HG03039 (cell line): ENCODE results near the gene SF3A2.
"Not testable (repeated sequence)": the region's sequence is repeated elsewhere in the genome, so short reads cannot be mapped to it uniquely, and the experiment has no call there.

Experiments used
- ATAC-seq: cut with Tn5 transposase; IDR thresholded peaks from one replicate; pipeline ENCODE4 v1.9.1; 2021; ENCODE audit warnings: mild to moderate bottlenecking, moderate library complexity; ENCODE audit not compliant: unreplicated experiment

SF3A2 gene

GRCh38 chr19:2236314-2237050 lies at the start of gene SF3A2, which contains the start of gene PLEKHJ1:
TSS of gene SF3A2 (plus strand) at chr19:2236824. CDS start at chr19:2243419, 6,595 bp downstream.
TSS of gene PLEKHJ1 (minus strand) at chr19:2236329. CDS start at chr19:2236248, 81 bp downstream.
- peak; percentile 62 for ATAC-seq

DNA sequence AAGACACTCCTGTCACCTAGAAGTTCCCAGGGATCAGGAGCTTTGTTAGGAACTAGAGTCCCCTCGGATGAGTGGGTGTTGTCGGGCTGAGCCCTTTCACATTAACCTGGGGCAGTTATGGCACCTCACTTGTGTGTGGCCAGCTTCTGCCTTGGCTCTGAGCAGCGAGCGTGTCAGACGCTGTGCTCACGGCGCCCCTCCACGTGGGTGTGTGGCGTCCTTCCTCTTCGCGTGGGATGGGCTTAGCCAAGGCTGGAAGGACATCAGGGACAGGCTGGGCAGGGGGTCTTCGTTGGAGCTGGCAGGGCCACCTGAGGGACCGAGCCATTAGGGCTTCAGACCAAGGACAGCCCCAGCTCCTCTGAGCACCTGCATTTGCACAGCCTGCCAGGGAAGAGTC lies 49.5 kb upstream of the SF3A2 start:
- ATAC-seq: no peak

DNA sequence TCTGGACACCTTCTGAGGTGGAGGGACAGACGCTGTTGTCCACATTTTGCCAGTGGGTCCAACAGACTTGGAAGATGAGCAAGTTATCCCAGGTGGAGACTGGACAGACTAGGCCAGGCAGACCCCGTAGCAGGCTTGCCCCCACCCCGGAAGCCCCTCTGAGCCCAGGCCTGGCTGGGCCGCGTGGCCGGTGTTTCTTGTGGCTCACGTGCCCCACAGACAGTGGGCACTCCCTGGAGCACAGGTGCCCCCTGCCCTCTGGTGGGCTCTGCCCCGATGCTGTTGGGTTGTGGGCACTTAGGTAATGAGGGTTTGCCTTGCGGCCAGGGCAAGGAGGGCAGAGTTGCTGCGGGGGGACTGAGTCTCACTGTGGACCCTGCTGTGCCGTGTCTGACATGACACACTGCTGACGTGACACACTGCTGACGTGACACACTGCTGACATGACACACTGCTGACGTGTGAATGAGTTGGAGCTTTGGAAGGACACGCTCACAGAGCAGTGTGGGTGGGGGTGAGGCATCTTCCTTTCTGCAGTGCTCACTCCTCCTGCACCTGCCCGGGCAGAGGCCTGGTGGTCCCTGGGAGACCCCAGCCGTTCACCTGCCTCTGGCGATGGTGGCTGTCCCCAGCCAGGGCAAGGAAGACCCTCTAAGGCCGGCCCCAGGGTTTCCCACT lies 47.8 kb upstream of the SF3A2 start:
- ATAC-seq: no peak

GRCh38 chr19:2189880-2190279 lies 46.7 kb upstream of the SF3A2 start:
- ATAC-seq: no peak

DNA sequence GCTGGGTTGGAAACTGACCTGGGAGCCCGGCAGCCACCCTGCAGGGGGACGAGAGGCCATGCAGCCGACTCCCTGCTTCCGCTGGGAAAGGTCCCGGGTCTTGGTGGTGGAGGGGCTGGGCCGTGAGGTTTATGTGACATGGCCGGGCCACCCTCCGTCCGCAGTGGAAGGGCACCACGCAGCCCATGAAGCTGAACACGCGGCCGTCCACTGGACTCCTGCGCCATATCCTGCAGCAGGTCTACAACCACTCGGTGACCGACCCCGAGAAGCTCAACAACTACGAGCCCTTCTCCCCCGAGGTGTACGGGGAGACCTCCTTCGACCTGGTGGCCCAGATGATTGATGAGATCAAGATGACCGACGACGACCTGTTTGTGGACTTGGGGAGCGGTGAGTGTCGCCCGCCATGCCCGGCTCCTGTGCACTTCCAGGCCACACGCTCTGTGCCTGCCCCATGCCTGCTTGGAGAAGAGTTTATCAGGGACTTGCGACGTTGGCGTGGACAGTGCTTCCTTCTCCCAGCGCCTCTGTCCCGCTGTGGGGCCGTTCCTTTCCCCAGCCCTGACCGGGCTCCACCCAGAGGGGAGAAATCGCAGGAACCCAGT lies 45.7 kb upstream of the SF3A2 start:
- ATAC-seq: no peak

- ATAC-seq: no peak
These were observed 44.9 kb upstream of the SF3A2 start for GRCh38 chr19:2191456-2192310.

DNA sequence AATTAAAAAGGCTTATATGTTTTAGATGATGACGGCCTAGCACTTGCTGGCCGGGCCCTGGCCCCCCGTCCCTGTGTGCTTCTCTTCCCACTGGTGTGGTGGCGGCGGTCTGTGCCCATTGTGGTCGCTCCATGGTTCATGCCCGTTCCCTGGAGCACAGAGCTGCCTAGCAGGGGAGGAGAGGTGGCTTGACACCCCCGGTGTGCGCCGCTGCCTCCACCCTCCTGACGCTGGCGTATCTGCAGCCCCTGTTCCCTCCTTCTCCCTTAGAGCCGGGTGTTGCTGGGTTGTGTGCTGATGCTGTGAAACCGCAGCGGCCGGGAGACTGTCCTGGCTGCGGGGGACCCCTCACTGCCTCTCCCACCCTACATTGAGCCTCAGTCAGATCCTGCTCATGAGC lies 43.8 kb upstream of the SF3A2 start:
- no peak for ATAC-seq

GRCh38 chr19:2193807-2194206 lies 42.8 kb upstream of the SF3A2 start:
- no peak for ATAC-seq

DNA sequence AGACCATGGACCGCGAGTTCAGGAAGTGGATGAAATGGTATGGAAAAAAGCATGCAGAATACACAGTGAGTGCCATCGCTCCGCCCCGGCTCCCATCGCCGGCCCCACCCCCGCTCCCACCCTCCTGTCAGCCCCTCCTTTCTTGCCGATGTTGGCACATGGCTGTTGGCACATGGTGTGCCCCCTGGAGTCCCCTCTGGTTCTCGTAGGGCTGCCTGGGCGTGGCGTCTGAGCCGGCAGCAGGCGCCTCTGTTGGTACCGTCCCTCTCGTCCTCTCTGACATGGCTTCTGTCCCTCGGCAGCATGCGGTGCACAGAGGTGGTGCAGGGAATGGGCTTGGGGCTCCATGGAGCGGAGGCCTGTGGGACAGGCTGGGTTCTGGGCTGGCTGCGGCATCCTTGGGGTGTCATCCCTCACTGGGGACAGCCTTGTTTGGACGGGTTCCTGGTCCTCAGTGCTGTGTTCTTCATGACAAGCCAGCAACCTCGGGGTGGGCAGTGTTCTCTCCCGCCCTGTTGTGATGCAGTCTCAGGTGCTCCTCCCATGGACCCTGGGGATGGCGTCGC lies 42.0 kb upstream of the SF3A2 start:
- ATAC-seq: no peak

DNA sequence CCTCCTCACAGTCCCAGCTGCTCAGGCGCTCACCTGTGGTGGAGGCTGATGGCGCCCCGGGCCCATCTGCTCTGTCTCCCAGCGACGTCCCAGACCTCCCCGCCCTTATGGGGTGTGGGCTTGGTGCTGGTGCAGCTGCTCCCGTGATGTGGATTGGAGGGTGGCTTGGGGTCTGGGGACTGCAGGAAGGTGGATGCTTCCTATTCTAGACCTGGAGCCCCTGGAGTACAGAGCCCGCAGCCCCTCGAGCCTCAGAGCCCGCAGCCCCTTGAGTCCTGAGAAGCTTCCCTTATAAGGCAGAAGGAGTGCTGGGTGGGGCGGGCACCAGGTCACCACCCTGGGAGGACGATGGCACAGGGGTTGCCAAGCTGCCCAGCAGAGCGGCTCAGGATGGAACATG lies 41.3 kb upstream of the SF3A2 start:
- no peak for ATAC-seq

DNA sequence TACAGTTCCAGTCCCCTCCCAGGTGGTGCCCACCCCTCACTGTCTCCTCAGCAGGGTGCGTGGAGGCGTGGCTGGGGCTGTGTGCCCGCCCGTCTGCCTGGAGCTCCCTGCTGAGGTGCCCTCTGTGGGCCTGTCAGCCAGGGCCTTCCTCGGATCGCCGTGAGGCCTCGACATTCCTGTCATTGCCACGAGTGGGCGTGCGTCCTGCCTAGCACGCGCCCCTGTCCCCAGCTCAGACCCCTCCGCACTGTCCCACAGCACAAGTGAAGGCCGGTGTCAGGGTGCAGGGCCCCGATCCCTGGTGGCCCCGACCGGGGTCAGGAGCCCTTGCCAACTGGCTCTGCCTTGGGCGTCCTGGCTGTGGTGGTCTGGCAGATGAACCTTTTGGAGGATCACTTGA lies 40.7 kb upstream of the SF3A2 start:
- ATAC-seq: no peak

DNA sequence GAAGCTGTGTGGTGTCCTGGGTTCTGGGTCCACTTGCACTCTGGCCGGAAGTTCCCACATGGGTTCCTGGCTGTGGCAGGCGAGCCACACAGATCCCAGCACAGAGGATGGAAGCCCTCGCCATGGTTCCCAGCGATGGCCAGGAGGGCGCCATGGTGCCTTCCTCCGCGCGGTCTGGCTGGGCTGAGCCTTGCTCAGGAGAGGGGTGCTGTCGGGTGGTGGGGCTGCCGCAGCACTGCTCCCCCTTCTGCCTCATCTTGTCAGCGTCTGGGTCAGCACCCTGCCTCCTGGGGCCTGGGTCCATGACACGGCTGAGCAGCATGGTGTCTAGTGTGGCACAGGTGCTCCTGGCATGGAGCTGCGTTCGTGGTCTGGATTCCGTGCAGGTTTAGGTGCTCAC lies 39.4 kb upstream of the SF3A2 start:
- no peak for ATAC-seq

DNA sequence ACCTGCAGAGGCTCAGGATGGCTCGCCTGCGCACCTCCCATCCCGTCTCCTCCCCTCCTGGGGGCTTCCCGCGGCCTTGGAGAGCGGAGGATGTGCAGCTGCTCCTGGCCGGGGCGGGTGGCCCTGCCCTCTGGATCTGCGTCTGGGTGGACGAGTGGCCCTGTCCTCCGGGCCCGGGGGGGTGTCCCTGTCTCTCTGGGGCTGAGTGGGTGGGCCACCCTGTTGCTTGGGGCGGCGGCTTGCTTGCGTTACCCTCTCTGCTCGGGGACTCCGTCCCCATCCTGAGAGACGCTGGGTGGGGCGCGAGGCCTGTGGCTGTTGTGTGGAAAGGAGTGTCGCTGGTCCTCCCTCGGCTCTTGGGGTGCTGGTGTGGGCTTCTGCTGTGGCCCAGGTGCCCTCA lies 38.3 kb upstream of the SF3A2 start:
- ATAC-seq: no peak

- ATAC-seq: no peak
These were observed 37.4 kb upstream of the SF3A2 start for GRCh38 chr19:2199215-2199614.

DNA sequence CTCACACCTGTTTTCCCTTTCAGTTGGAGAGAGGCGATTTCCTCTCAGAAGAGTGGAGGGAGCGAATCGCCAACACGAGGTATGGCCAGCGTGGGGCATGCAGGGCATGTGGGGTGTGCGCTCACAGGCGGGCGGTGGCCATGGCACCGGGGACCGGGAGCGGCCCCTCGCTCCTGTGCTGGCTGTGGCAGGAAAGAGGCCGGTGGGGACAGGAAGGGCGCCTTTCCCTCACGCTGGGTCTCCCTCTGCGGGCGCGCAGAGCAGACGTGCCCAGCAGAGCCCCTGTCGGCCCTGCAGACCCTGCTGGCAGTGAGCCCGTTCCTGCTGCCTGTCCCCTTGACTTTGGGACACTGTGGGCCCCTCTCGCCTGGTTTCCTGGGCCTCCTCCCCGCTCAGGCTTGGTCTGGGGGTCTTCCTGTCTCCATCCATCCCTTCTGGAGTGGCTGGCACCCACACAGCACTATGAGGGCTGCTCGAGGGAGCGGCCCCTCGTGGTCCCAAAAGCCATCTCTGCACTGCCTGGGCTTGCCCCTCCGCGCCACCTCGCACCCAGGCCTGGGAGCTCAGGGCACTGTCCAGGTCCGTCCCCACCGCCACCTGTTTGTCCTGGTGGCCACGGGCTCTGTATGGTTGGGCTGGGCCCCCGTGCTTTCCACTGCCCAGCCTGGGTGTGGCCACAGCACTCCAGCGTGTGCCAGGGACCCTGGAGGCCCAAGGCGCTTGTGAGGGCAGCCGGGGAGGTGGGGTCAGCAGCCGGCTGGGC lies 36.6 kb upstream of the SF3A2 start:
- no peak for ATAC-seq

GRCh38 chr19:2200624-2201294 lies 35.9 kb upstream of the SF3A2 start:
- not testable (repeated sequence) for ATAC-seq

DNA sequence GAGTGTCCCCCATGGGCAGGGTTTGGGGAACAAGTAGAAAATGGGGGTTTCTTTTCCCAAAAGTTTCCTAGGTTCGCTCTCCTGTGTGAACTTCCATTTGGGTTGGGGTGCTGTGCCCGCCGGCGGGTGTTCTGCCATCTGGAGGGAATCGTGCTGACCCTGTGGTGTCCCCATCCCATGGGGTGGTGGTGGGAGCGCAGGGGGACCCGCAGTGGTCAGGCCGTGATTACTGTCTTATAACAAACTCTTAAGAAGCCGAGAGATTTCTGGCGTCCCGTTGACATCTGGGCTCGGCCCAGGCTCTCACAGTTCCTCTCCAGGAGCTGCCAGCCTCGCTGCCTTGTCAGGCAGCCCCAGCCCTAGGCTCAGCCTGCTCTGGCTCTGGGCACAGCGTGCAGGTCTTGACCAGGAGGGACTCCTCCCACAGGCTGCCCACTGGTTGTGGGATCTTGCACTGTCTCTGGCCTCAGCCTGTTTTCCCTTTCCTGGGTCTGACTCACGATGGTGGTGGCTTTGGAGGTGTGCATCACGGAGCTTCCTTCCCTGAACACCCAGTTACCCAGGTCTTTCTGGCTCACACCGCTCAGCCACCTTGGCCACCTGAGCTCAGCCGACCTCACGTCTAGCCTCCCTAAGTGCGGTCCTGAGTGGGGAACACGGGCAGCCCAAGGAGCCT lies 35.0 kb upstream of the SF3A2 start:
- no peak for ATAC-seq

DNA sequence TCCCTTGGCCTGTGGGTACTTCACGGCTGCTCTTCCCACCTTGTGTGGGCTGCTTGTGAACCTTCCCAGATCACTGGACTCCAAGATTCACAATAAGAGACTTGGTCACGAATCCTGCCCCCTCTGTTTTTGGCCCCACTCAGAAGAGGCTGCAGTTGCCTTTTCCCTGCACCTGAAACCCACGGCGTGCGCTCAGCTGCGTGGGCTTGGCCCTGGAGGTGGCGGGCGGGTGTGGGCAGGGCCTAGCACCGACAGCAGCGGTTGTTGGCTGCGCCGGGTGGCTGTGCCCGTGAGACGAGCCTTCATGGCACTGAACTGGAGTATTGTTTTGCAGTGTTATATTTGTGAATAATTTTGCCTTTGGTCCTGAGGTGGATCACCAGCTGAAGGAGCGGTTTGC lies 34.3 kb upstream of the SF3A2 start:
- no peak for ATAC-seq

GRCh38 chr19:2207008-2207407 lies 29.6 kb upstream of the SF3A2 start:
- no peak for ATAC-seq
